Glutamatergic neuron (in vitro differentiated cells): ENCODE results near the gene PRR5L. TPM values are rescaled to one million over a fixed set of nuclear protein-coding genes. Genes with fewer than 3 reads are reported as not detected.

Source experiments
- DNase-seq: peaks from one replicate; pipeline ENCODE4 v3.0.0; 2022
- H3K27ac Mint-ChIP-seq: one replicate; pipeline ENCODE4 v1.8.0; 2020; ENCODE audit warnings: mild to moderate bottlenecking, mixed read lengths, inconsistent platforms; ENCODE audit not compliant: unreplicated experiment
- H3K27me3 Mint-ChIP-seq: one replicate; pipeline ENCODE4 v1.8.0; 2020; ENCODE audit warnings: mild to moderate bottlenecking, moderate library complexity, mixed read lengths, inconsistent platforms; ENCODE audit not compliant: unreplicated experiment
- H3K36me3 Mint-ChIP-seq: one replicate; pipeline ENCODE4 v1.8.0; 2020; ENCODE audit warnings: mild to moderate bottlenecking, mixed read lengths, inconsistent platforms; ENCODE audit not compliant: unreplicated experiment
- H3K4me1 Mint-ChIP-seq: one replicate; pipeline ENCODE4 v1.8.0; 2020; ENCODE audit warnings: mild to moderate bottlenecking, low read depth, mixed read lengths, inconsistent platforms; ENCODE audit not compliant: unreplicated experiment
- H3K4me3 Mint-ChIP-seq: one replicate; pipeline ENCODE4 v1.8.0; 2020; ENCODE audit warnings: mild to moderate bottlenecking, mixed read lengths, inconsistent platforms; ENCODE audit not compliant: unreplicated experiment
- H3K9me3 Mint-ChIP-seq: one replicate; pipeline ENCODE4 v1.8.0; 2020; ENCODE audit warnings: mild to moderate bottlenecking, moderate library complexity, mixed read lengths, inconsistent platforms; ENCODE audit not compliant: unreplicated experiment
- total RNA-seq: library from RNA; stranded (reverse); fragmentation: NEBNext Ultra II Directional; extraction: Animal tissue kit (Norgen Biotek cat#: 25700); gene quantifications from one replicate; pipeline ENCODE4 v1.2.1, GENCODE V29; 2021; ENCODE audit not compliant: unreplicated experiment
- TF ChIP-seq, protein P1 (sequence below): fragments of 200-600 bp; sonication (generic); IDR thresholded peaks from one replicate; pipeline ENCODE4 v1.5.0; 2021; ENCODE audit not compliant: partially characterized antibody, unreplicated experiment

The PRR5L gene
- total RNA-seq, 1 donor from 2014 or later = 1.6 TPM

DNA sequence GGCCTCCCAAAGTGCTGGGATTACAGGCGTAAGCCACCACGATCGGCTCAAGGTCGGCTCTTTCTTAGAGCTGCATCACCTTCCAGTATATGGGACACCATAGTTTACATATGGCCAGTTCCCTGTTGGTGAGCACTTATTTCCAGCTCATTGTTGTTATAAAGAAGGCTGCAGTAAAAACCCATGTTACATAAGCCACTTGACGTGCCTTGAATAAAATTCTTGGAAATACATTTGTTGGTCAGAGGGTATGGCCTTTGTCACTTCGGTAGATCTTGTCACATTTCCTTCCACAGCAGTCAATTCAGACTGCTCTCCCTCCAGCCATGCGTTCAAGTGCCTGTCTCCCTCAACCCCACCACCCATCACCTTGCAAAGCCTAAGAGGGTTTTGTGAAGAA is 92.9 kb downstream of the PRR5L start:
- peaks cover 4% of the 10 kb centered on the region for H3K4me1 Mint-ChIP-seq
- no peaks in the 10 kb centered on the region for H3K36me3 Mint-ChIP-seq
- DNase-seq = no peak
- TF ChIP-seq, protein P1, sequence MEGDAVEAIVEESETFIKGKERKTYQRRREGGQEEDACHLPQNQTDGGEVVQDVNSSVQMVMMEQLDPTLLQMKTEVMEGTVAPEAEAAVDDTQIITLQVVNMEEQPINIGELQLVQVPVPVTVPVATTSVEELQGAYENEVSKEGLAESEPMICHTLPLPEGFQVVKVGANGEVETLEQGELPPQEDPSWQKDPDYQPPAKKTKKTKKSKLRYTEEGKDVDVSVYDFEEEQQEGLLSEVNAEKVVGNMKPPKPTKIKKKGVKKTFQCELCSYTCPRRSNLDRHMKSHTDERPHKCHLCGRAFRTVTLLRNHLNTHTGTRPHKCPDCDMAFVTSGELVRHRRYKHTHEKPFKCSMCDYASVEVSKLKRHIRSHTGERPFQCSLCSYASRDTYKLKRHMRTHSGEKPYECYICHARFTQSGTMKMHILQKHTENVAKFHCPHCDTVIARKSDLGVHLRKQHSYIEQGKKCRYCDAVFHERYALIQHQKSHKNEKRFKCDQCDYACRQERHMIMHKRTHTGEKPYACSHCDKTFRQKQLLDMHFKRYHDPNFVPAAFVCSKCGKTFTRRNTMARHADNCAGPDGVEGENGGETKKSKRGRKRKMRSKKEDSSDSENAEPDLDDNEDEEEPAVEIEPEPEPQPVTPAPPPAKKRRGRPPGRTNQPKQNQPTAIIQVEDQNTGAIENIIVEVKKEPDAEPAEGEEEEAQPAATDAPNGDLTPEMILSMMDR = no peak
- H3K27me3 Mint-ChIP-seq = no peaks in the 10 kb centered on the region
- no peak overlapping the region for H3K27ac Mint-ChIP-seq
- H3K4me3 Mint-ChIP-seq = no peak overlapping the region
- peaks cover 5% of the 10 kb centered on the region for H3K9me3 Mint-ChIP-seq

DNA sequence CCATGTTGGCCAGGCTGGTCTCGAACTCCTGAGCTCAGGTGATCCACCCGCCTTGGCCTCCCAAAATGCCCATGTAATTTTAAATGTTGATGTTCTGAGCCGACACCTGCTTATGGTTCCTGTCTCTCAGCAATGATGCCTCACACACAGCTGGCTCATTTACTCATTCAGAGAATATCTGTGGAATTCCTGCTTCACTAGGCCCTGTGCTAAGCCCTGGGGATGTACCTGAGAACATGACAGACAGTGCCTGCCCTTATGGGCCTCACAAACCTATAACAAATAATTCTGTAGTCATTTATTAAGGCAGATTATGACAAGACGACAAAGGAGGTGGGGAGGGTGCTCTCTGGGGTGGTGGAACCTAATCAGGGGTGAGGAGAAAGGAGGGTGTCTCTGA is 93.7 kb downstream of the PRR5L start:
- H3K27ac Mint-ChIP-seq = no peak overlapping the region
- no peak overlapping the region for H3K4me3 Mint-ChIP-seq
- peaks cover 6% of the 10 kb centered on the region for H3K36me3 Mint-ChIP-seq
- no peak for DNase-seq
- peaks cover 3% of the 10 kb centered on the region for H3K4me1 Mint-ChIP-seq
- TF ChIP-seq, protein P1 = no peak
- H3K27me3 Mint-ChIP-seq = no peaks in the 10 kb centered on the region
- peaks cover 7% of the 10 kb centered on the region for H3K9me3 Mint-ChIP-seq

DNA sequence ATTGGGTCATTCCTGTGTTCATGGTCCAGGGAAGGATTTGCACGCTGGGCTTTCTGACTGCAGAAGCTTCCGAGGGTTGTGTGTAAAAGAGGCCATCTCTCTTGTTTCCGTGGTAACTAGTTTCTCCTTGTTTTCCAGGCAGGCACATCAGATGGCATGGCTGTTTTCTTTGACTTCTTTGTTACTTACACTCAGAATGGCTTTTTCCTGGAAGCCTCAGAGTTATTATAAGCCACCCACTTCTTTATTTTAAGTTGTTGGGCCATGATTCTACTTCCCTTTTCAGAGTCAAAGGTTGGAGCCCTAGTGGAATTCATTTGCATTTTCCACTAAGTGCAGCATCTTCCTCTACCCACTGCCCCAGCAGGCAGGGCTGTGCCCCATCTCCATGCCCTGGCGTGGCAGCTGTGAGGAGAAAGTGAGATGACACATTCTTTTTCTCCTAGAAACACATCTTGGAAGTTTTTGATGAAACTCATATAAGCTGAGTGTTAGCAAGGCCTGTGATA is 94.9 kb downstream of the PRR5L start:
- Mint-ChIP-seq H3K36me3 (peaks cover 6% of the 10 kb centered on the region), H3K9me3 (peaks cover 7% of the 10 kb centered on the region), H3K27ac (no peak overlapping the region), H3K27me3 (no peaks in the 10 kb centered on the region), H3K4me1 (no peaks in the 10 kb centered on the region), H3K4me3 (no peak overlapping the region)
- DNase-seq = no peak
- TF ChIP-seq, protein P1 = no peak

DNA sequence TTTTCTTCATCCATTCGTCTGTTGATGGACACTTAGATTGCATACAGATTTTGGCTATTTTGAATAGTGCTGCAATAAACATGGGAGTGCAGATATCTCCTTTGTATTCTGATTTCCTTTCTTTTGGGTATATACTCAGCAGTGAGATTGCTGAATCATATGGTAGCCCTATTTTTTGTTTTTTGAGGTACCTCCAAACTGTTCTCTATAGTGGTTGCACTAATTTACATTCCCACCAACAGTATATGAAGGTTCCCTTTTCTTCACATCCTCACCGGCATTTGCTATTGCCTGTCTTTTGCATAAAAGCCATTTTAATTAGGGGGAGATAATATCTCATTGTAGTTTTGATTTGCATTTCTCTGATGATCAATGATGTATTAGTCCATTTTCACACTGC is 96.1 kb downstream of the PRR5L start:
- Mint-ChIP-seq H3K4me3 (no peak overlapping the region), H3K4me1 (no peaks in the 10 kb centered on the region), H3K9me3 (peaks cover 4% of the 10 kb centered on the region), H3K36me3 (peaks cover 6% of the 10 kb centered on the region), H3K27ac (no peak overlapping the region), H3K27me3 (no peaks in the 10 kb centered on the region)
- TF ChIP-seq, protein P1 = no peak
- no peak for DNase-seq

DNA sequence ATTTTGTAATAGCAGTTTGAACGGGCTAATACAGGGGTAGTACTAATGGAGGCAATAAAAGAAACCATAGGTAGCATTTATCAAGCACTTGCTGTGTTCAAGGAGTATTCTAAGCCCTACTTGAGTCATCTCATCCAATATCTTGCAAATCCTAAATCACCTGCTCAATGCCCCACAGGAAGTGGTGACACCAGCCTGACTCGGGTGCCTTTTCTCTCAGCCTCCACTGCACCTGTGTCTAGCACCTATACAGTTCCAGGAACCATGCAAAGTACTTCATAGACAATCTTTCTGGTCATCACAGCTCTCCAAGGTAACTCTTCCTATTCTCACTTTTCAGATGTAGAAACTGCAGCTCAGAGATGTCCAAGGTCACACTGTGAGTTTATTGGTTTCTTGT is 98.0 kb downstream of the PRR5L start:
- Mint-ChIP-seq H3K4me1 (no peaks in the 10 kb centered on the region), H3K27me3 (no peaks in the 10 kb centered on the region), H3K36me3 (peaks cover 6% of the 10 kb centered on the region), H3K4me3 (no peak overlapping the region), H3K9me3 (peaks cover 4% of the 10 kb centered on the region), H3K27ac (no peak overlapping the region)
- DNase-seq = no peak
- TF ChIP-seq, protein P1 = no peak
